Activated CD4-positive, alpha-beta T cell treated with anti-CD3 and anti-CD28 coated beads, Interleukin-2, amount 50 U/mL, for 16 hours (primary cell): Measurements from ENCODE around the gene MAB21L3.

Experiments
- DNase-seq: peaks from one replicate; pipeline ENCODE4 v3.0.0-alpha.2; 2020

MAB21L3 gene

DNA sequence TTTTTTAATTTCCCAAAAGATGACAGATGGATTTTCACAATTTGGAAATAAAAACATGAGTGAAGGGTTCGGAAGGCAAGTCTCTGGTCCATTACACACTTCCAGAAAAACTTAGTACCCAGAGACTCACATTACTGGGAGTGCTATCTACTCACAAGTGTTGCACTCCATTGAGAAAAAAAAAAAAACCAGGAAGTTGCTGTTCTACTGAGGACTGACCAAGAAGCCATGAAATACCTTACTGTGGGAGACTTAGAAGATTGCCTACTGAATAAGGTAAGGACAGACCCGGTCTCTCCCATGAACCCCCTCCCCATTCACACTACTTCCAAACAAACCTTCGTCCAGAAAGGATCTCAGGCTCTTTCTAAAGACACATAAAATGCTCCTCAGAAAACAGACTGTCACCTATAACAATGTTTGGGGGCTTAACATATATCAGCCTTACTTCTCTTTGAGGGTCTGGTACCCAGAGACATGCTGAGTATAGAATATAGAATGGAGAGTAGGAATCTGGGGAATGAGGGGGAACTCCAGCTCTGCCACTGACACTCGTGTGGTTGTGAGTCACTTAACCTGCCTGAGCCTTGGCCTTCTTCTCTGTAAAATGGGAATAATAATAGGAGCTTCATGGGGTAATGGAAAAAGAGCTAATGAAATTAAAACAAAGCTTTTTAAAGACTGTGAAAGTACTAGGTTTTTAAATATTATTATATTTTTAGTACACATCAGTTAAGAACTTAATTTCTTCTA is 1.4 kb downstream of the MAB21L3 start:
- no peak for DNase-seq

- no peak for DNase-seq
Observed at GRCh38 chr1:116113615-116114014, 2.4 kb downstream of the MAB21L3 start.

GRCh38 chr1:116115476-116116439 is 4.6 kb downstream of the MAB21L3 start:
- DNase-seq: no peak

GRCh38 chr1:116118471-116118870 is 7.3 kb downstream of the MAB21L3 start:
- no peak for DNase-seq

GRCh38 chr1:116119876-116120275 is 8.7 kb downstream of the MAB21L3 start:
- DNase-seq: no peak

DNA sequence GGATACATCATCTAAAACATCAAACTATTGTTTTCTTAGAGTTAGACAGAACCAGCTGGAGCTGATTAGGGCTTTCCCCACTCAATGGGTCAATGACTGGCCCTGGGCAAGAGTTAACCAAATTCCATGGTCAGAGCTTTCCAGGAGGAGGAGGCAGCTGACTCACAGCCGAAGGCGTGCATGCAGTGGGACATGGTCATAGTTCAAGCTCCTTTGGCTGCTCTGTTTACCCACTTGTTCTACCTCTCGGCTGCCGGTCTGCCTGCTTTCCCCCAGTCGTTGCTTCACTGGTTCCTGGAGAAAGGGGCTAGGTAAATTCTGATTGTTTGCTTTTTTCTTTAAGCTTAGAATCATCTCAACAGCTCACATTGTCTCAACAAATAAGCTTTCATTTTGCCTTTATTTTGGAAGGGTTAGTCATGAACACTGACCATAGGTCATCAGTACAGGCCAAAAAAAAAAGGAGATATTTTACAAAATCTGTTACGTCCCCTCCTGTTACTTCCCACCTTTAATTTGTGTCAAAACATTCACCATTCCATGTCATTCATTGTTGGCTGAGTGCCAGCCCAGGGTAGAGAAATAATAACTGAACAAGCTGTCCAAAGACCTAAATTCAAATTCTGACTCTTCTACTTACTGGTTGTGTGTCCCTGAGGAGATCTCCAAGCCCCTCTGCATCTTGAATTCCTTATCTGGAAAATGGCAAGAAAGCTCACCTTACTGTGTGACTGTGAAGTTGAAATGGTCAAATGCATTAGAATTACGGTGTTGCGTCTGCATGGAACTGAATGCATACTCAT is 12.0 kb downstream of the MAB21L3 start:
- DNase-seq: no peak

DNA sequence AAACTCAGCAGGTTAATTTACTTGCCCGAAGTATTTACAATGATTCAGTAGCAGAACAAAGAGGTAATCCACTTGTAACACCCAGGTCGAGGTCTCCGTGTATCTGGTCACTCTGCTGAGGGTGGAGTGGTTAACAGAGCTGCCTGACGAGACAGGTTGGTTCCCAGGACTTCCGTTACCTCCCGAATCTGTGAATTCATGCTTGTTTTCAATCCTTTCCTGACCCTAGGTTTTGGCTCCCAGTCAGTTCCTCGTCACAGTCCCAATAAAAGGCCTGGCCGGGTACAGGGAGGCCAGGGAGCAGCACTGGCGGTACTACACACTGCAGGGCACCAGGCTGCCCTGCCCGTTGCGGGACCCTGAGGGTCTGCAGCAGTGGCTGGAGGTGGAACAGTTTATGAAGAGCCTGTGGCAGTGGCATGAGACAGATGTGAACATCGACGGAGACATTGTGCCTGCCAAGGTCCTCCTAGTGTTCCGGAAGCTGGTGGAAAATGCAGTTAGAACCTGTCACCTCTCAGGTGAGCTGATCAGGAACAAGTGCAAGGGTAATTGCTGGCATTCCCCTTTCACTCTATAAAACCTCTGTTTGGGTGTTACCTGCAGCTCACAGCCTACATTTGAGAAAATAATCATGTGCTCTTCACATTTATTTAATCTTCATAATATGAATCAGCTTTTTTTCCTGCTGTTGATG is 12.8 kb downstream of the MAB21L3 start:
- DNase-seq: no peak

GRCh38 chr1:116125758-116126157 is 14.6 kb downstream of the MAB21L3 start:
- DNase-seq: no peak

DNA sequence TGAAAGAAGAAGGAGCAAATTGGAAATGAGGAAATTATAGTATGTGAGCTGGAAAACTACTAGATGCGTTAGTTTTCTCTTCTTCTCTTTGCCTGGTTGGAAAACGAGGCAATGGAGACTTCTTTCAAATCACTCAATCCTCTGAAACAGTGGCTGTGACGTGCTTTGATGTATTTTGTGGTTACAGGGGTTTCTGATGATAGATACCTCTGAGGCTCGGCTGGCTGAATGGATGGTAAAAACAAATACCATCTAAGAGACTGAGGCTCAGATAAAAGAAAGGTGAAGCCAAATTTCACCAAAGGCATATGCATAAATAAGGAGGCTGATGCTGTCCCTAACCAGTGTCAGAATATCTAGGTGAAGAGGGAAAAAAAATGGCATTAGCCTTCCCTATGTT is 15.1 kb downstream of the MAB21L3 start:
- no peak for DNase-seq

DNA sequence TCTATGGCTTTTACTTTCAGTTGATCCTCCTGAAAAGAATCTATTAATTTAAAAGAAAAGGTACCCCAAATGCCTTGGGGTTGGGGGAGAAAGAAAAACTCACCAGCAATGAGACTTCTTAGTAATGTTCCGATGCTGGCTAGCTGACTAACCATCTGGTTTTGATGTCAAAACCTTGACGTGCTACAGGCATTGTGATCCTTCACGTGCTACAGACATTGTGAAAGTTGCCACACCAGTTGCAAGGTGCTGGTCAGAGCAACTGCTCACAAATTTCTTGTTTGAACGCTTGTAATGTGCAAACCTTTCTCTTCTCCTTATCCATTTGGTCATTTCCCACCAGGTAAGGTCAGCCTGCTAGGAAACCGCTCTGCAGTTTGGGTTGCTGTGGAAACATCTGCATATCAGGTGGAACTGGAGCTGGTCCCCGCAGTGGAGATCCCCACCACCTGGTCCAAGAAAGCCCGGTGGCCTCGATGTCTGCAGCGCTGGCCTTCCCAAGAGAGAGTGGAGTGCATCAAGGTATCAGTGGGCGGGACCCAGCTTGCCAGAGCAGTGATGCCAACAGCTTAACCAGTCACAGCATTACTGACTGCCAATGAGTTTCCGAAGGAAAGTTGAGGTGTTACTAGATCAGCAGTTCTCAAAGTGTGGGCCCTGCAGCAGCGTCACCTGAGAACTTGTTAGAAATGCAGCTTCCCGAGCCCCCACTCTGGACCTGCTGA is 16.1 kb downstream of the MAB21L3 start:
- peak; percentile 11 for DNase-seq

- no peak for DNase-seq
Observed at GRCh38 chr1:116127848-116128540, 16.8 kb downstream of the MAB21L3 start.

GRCh38 chr1:116128664-116129063 is 17.5 kb downstream of the MAB21L3 start:
- peak; percentile 73 for DNase-seq

DNA sequence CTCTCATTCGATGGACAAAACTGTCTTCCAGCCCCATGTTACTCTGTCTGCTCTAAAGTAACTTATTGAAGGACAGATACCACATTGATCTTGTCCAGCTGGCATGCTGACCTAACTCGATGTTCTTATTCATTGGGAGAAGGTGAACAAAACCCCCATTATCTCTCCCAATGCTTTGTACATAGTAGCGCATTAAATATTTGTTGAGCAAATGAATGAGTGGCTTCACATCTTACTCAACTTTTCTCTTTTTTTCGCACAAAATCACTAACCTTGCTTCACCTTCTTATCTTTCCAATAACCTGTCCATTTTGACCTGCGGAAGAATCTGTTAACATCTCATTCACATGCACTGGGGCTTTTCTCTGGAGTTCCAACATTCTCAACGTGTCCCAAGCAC is 18.3 kb downstream of the MAB21L3 start:
- no peak for DNase-seq

DNA sequence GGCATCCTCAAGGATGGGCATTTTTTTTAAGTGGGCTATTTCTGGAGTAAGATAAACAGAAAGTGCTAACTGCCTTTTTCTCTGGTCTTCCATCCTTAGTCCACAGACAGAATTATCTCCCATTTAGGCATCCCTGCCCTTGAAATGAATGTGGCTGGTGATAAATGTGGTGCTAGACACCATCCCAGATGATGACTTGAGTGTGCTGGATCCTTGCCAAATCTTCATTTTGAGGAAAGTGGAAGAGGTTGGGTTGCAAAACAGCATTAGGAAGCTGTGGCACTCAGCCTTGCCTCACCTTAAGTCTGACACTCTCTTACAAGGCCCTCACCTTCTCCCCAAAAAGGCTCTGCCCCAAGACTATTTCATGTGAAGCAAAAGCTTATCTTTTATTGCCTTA is 19.2 kb downstream of the MAB21L3 start:
- DNase-seq: no peak

- DNase-seq: no peak
Observed at GRCh38 chr1:116131170-116131569, 20.0 kb downstream of the MAB21L3 start.

- DNase-seq: no peak
Observed at GRCh38 chr1:116131866-116132605, 20.8 kb downstream of the MAB21L3 start.

DNA sequence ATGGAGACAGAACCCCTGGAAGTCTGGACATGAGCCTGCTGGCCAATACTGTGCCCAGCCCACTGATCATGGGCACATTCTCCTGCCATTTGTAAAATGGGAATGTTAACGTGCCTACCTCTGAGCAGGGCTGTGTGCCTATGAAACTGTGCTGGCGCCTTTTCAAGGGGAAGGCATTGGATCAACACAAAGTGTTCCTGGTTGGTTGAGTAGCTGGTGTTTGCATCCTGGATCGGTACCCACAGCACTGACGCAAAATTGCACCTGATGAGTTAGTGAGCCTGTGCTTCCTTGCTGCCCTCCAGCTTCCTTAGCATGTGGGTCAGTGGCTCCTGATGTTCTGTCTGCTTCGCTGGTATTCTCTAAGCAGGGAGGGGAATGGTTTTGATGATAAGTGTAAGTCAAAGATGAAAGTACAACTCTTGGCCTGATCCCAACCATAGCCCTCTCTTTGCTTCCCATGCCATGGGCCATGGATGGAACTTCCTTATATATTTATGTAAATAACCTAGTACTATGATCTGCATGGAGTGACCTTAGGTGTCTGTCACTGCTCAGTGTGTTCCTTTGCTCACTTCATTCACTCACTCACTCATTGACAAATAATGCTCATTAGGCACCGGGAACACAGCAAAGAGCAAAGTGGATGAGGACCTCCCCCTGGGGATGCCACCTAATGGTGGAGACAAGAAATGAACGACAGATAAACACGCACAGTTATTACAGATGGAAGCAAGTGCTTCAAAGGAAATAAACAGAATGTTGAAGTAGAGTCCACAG is 22.7 kb downstream of the MAB21L3 start:
- DNase-seq: peak; percentile 9

- no peak for DNase-seq
Observed at GRCh38 chr1:116134476-116134773, 23.2 kb downstream of the MAB21L3 start.

GRCh38 chr1:116138277-116138792 is 27.1 kb downstream of the MAB21L3 start:
- no peak for DNase-seq
